Kidney epithelial cell (primary cell): ENCODE measurements around the gene ST3GAL3. TPM values are rescaled to one million over a fixed set of nuclear protein-coding genes. Genes with fewer than 3 reads are reported as not detected.

Experiments used
- DNase-seq: peaks from one replicate; pipeline ENCODE4 v3.0.0-alpha.2; 2010; ENCODE audit warnings: low read depth
- H3K27me3 ChIP-seq: 2 replicates; pipeline ENCODE4 v1.6.0; 2011; ENCODE audit warnings: low read length; ENCODE audit not compliant: control insufficient read depth, insufficient read depth
- H3K36me3 ChIP-seq: 2 replicates; pipeline ENCODE4 v1.5.1; 2011; ENCODE audit warnings: low read length; ENCODE audit not compliant: control insufficient read depth, insufficient read depth
- H3K4me3 ChIP-seq: 2 replicates; pipeline ENCODE4 v1.5.1; 2011; ENCODE audit warnings: low read depth, mild to moderate bottlenecking, control low read depth, low read length
- total RNA-seq: library from RNA; depleted of rRNA; stranded (reverse); fragments of >200 nt; gene quantifications from 2 replicates; pipeline ENCODE4 v1.2.3, GENCODE V29; 2015
- TF ChIP-seq, protein P1 (sequence below): IDR thresholded peaks from 2 replicates; pipeline ENCODE4 v1.5.1; 2011; ENCODE audit warnings: mild to moderate bottlenecking, moderate library complexity, low read length, control low read depth, inconsistent platforms; ENCODE audit not compliant: insufficient read depth, poor library complexity, severe bottlenecking

Gene ST3GAL3
- total RNA-seq, 1 donor from 2014 or later = 15.0 TPM

DNA sequence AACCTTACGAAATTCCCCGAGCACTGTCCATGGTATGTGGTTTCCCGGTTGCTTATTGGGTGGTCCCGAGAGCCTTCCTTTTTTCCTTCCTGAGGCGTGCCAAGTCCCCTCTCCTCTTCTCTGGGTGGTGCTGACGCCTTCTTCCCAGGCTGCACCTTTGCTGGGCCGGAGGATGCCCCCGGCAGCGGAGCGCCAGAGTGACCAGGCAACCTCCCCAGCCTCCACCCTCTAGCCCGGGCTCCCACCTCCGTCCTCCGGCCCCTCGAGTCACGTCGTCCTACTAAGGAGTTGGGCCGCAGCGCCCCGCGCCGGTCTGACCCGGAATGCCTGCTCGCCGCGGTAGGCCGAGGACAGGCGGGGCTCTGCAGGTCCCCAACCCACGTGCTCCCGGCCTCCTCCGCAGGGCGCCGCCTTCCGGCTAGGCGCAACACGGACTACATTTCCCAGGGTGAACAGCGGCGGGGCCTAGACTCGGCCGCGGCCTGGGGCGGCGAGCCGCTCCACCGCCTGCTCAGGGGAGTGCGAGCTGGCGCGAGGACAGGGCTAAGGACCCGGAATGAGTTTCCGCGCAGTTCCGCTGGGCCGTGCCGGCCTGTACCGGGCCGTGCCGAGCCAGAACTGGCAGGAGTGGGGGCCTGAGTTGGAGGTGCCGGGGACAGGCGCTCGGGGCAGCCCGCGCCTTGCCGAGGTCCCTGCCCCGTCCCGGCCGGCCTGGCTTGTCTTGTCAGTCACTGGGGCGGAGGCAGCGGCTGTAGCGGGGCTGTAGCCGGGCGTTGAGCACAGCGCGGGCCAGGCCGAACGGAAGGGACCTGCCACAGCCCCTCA, 239.1 kb downstream of the ST3GAL3 start, which contains the start of gene IPO13:
Gene IPO13 (plus strand): TSS at position 715 of the 825 bp plus-strand sequence. CDS start 651 bp downstream, outside the sequence.
- Histone ChIP-seq H3K36me3 (no peaks in the 10 kb centered on the region), H3K27me3 (no peaks in the 10 kb centered on the region), H3K4me3 (peak within 1 kb of the TSS; percentile 81)
- TF ChIP-seq, protein P1, sequence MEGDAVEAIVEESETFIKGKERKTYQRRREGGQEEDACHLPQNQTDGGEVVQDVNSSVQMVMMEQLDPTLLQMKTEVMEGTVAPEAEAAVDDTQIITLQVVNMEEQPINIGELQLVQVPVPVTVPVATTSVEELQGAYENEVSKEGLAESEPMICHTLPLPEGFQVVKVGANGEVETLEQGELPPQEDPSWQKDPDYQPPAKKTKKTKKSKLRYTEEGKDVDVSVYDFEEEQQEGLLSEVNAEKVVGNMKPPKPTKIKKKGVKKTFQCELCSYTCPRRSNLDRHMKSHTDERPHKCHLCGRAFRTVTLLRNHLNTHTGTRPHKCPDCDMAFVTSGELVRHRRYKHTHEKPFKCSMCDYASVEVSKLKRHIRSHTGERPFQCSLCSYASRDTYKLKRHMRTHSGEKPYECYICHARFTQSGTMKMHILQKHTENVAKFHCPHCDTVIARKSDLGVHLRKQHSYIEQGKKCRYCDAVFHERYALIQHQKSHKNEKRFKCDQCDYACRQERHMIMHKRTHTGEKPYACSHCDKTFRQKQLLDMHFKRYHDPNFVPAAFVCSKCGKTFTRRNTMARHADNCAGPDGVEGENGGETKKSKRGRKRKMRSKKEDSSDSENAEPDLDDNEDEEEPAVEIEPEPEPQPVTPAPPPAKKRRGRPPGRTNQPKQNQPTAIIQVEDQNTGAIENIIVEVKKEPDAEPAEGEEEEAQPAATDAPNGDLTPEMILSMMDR = peak; percentile 74
- DNase-seq = peak; percentile 78

DNA sequence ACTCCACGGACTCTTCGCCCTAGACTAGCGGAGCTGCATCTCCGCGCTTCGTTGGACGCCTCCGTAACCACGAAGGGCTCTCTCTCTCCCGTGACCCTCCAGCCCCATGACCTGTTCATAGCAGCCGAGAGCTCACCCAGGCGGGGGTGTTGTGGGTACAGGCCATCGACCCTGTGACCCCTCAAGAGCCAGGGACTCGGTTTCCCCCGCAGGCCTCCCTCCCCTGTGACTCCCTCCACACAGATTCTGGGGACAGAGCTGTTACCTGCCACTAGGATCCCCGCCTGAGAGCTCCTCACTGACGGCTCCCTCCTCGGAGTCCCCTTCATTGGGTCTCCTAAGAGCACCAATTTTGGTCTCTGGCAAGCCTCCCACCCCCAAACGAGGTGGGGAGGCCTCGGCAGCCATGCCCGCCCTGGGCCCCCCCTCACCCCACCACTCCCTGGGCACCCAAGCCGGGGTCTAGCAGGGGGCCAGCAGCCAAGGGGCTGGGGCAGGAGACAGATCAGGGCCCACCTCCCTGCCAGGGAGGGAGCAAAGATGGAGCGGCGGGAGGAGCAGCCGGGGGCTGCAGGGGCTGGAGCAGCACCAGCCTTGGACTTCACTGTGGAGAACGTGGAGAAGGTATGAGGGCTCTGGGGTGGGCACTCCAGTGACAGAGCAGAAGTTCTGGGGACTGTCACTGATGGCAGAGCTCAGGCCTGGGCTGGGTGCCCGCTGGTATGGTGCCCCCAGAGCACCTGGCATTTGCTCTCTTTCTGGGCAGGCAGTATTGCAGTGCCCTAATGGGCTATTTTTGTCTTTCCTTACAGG, 239.9 kb downstream of the ST3GAL3 start:
- no peak for DNase-seq
- TF ChIP-seq, protein P1 = no peak

DNA sequence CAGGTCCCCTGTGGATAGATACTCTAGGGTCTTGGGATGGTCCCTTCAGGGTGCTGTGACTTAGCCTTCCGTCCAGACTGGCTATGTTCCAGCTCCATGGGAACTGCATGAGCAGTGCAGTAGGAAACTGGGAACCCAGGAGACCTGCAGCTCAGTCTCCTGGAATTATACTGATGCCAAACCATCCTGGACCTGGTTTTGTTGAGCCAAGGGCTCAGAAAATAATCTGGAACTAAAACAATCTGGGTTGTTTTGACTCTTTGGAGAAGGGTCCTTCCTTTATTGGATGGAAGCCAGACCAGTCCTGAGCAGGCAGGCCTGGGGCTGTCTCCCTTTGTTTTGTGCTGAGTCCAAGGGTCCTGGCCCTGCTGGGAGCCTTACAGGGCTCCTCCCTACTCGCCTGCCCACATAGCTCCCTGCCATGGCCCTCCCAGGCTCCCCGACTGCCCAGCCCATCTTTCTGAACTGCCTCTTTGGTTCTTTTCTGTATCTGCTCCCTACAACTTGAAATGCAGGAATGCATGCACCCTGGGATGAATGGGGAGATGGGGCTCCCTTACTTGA, 240.6 kb downstream of the ST3GAL3 start:
- peak overlapping the region; percentile 81 for H3K4me3 ChIP-seq
- no peaks in the 10 kb centered on the region for H3K36me3 ChIP-seq
- no peak for DNase-seq
- no peaks in the 10 kb centered on the region for H3K27me3 ChIP-seq
- TF ChIP-seq, protein P1 = no peak

More for the DNA sequence above, 239.9 kb downstream of the ST3GAL3 start:
- Histone ChIP-seq H3K36me3 (no peaks in the 10 kb centered on the region), H3K4me3 (peak overlapping the region; percentile 81), H3K27me3 (no peaks in the 10 kb centered on the region)

DNA sequence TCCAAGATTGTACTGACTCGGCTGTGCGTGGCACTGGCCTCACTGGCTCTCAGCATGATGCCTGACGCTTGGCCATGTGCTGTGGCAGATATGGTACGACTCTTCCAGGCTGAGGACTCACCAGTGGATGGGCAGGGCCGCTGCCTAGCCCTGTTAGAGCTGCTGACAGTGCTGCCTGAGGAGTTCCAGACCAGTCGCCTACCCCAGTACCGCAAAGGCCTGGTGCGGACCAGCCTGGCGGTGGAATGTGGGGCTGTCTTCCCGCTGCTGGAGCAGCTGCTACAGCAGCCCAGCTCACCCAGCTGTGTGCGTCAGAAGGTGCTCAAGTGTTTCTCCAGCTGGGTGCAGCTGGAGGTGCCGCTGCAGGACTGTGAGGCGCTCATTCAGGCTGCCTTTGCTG, 242.3 kb downstream of the ST3GAL3 start:
- Histone ChIP-seq H3K36me3 (no peaks in the 10 kb centered on the region), H3K27me3 (no peaks in the 10 kb centered on the region), H3K4me3 (no peak overlapping the region)
- TF ChIP-seq, protein P1 = no peak
- no peak for DNase-seq

DNA sequence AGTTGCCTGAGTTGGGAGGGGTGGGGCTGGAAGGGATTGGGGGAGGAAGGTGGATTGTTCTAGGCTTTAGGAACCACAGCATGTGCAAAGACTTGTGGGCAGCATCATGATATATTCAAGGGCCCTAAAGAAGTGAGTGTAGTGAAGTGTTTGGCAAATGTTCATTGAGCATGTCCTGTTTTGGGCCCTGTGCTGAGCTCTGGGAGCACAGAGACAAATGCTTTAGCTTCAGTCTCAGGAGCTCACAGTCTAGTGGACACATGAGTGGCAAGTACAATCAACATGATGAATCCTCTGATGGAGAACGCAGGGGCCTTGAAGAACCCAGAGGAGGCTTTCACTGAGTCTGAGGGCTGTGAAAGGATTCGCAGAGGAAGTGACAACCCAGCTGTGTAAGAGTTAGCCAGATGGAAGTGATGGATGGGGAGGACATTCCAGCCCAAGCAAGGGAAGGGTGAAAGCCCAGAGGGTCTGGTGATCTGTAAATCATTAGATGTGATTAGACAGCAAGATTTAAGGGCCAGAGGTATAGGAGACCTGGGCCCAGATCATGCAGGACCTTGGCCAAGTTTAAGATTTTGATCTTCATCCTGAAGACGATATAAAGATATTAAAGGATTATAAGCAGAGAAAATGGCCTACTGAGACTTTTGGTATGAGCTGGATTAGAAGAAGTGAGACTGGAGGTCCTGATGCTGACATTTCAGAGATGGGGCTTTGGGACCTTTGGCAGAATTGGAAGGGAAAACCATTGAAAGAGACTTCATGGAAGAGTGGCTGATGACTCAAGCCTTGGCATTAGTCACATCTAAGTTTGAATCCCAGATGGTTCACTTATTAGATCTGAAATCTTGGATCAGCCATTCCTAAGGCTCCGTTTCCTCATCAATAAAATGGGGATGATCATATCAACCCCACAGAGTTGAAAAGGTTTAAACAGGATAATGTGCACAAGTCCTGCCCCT, 244.0 kb downstream of the ST3GAL3 start:
- TF ChIP-seq, protein P1 = no peak
- Histone ChIP-seq H3K36me3 (no peaks in the 10 kb centered on the region), H3K27me3 (no peaks in the 10 kb centered on the region), H3K4me3 (no peak overlapping the region)
- no peak for DNase-seq
